Hepatocyte (in vitro differentiated cells): ENCODE data around the gene TFDP1. TPM values are rescaled to one million over a fixed set of nuclear protein-coding genes. Genes with fewer than 3 reads are reported as not detected.
A peak's percentile ranks its signal among the peaks of the same experiment; 100 is the strongest.

Experiments used
- DNase-seq: peaks from one replicate; pipeline ENCODE4 v3.0.0-alpha.2; 2016; ENCODE audit warnings: low spot score
- H2AFZ ChIP-seq: fragments of 200-600 bp; sonication (generic); 2 replicates; pipeline ENCODE4 v1.6.0; 2016; ENCODE audit warnings: antibody characterized with exemption, mild to moderate bottlenecking
- H3K27ac ChIP-seq: fragments of 200-600 bp; sonication (generic); 2 replicates; pipeline ENCODE4 v1.5.1; 2016; ENCODE audit warnings: mild to moderate bottlenecking
- H3K27me3 ChIP-seq: fragments of 200-600 bp; sonication (generic); 2 replicates; pipeline ENCODE4 v1.6.1; 2016
- H3K36me3 ChIP-seq: fragments of 200-600 bp; sonication (generic); replicated peaks from 2 replicates; pipeline ENCODE4 v1.5.1; 2016; ENCODE audit warnings: low read depth; ENCODE audit not compliant: insufficient read depth
- H3K4me1 ChIP-seq: fragments of 200-600 bp; sonication (generic); 2 replicates; pipeline ENCODE4 v1.5.1; 2016; ENCODE audit warnings: mild to moderate bottlenecking, moderate library complexity; ENCODE audit not compliant: insufficient read depth
- H3K4me2 ChIP-seq: fragments of 200-600 bp; sonication (generic); 2 replicates; pipeline ENCODE4 v1.6.0; 2016
- H3K4me3 ChIP-seq: fragments of 200-600 bp; sonication (generic); 2 replicates; pipeline ENCODE4 v1.5.1; 2016; ENCODE audit warnings: mild to moderate bottlenecking
- H3K79me2 ChIP-seq: fragments of 200-600 bp; sonication (generic); 2 replicates; pipeline ENCODE4 v1.6.0; 2017; ENCODE audit warnings: mild to moderate bottlenecking
- H3K9me2 ChIP-seq: fragments of 200-600 bp; sonication (generic); replicated peaks from 2 replicates; pipeline ENCODE4 v1.6.0; 2017; ENCODE audit warnings: mild to moderate bottlenecking; ENCODE audit not compliant: insufficient read depth
- H3K9me3 ChIP-seq: fragments of 200-600 bp; sonication (generic); 2 replicates; pipeline ENCODE4 v1.5.1; 2016; ENCODE audit warnings: low read depth, mild to moderate bottlenecking
- H4K20me1 ChIP-seq: fragments of 200-600 bp; sonication (generic); 2 replicates; pipeline ENCODE4 v1.6.0; 2016; ENCODE audit warnings: mild to moderate bottlenecking; ENCODE audit not compliant: insufficient read depth, poor library complexity, severe bottlenecking
- CTCF ChIP-seq: fragments of 200-600 bp; sonication (generic); IDR thresholded peaks from 2 replicates; pipeline ENCODE4 v1.5.1; 2016; ENCODE audit warnings: antibody characterized with exemption, mild to moderate bottlenecking; ENCODE audit not compliant: poor library complexity
- EZH2 ChIP-seq: fragments of 200-600 bp; sonication (generic); IDR thresholded peaks from 2 replicates; pipeline ENCODE4 v1.6.1; 2016; ENCODE audit warnings: antibody characterized with exemption, mild to moderate bottlenecking, borderline replicate concordance
- EZH2phosphoT487 ChIP-seq: fragments of 200-600 bp; sonication (generic); IDR thresholded peaks from one replicate; pipeline ENCODE4 v1.6.1; 2018; ENCODE audit warnings: antibody characterized with exemption, mild to moderate bottlenecking, low read depth, moderate library complexity; ENCODE audit not compliant: unreplicated experiment, severe bottlenecking
- WGBS: methylation state at CpG from one replicate; pipeline ENCODE4 v1.1.6; 2016; ENCODE audit warnings: low lambda C conversion rate; ENCODE audit errors: missing lambda C conversion rate; 5-methylcytosine and 5-hydroxymethylcytosine counted together
- polyA plus RNA-seq: library from polyadenylated mRNA; unstranded; fragments of >200 nt; fragmentation: Nextera tagmentation; extraction: Ambion mirVana; gene quantifications from 2 replicates; pipeline ENCODE4 v1.2.1, GENCODE V29; 2016
- total RNA-seq: library from RNA; depleted of rRNA; stranded (reverse); fragments of >200 nt; gene quantifications from 2 replicates; pipeline ENCODE4 v1.2.3, GENCODE V29; 2014

Gene TFDP1
- total and polyA plus RNA-seq, 2 experiments from 2014 or later: 54.0 to 62.9 TPM

DNA sequence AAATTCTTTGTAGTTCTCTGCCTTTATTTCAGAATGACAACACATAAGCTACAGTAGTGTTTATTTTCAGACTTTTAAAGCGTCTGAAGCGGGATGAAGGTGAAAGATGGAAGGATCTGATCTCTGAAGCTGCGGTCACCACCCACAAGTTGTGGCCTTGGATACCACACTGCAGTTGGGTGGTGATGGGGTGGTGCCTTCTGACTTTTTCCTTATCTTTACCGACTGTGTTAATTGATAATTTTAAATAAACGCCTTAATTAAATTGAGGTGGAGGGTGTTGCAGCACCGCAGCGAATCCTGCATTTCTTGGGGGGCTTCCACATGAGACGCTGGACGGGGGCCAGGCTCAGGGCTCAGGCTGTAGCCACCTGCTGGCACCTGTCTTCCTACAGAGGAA lies 1.3 kb downstream of the TFDP1 start:
- peaks cover 55% of the 10 kb centered on the region for H3K79me2 ChIP-seq
- peak overlapping the region; percentile 96 for H3K4me2 ChIP-seq
- H3K27me3 ChIP-seq: no peaks in the 10 kb centered on the region
- peak overlapping the region; percentile 64 for H3K4me3 ChIP-seq
- 82% methylated on average over 9 of the region's 9 CpGs for WGBS
- H3K27ac ChIP-seq: no peak overlapping the region
- no peaks in the 10 kb centered on the region for H3K9me3 ChIP-seq
- TF ChIP-seq EZH2: no peak
- no peak for TF ChIP-seq EZH2phosphoT487
- TF ChIP-seq CTCF: no peak
- DNase-seq: no peak
- H3K4me1 ChIP-seq: peaks cover 6% of the 10 kb centered on the region
- H3K9me2 ChIP-seq: no peaks in the 10 kb centered on the region
- peaks cover 14% of the 10 kb centered on the region for H4K20me1 ChIP-seq
- H3K36me3 ChIP-seq: no peaks in the 10 kb centered on the region
- peak overlapping the region; percentile 60 for H2AFZ ChIP-seq

- H3K79me2 ChIP-seq: peaks cover 64% of the 10 kb centered on the region
- H3K27me3 ChIP-seq: no peaks in the 10 kb centered on the region
- WGBS: 97% methylated on average over 23 of the region's 23 CpGs
- H3K4me2 ChIP-seq: no peak overlapping the region
- H3K9me3 ChIP-seq: no peaks in the 10 kb centered on the region
- no peak for DNase-seq
- H4K20me1 ChIP-seq: peaks cover 16% of the 10 kb centered on the region
- no peaks in the 10 kb centered on the region for H3K9me2 ChIP-seq
- H2AFZ ChIP-seq: no peak overlapping the region
- H3K4me1 ChIP-seq: peaks cover 6% of the 10 kb centered on the region
- no peak overlapping the region for H3K4me3 ChIP-seq
- TF ChIP-seq CTCF (no peak), EZH2 (no peak)
- no peak overlapping the region for H3K27ac ChIP-seq
- no peaks in the 10 kb centered on the region for H3K36me3 ChIP-seq
These were observed 2.3 kb downstream of the TFDP1 start for GRCh38 chr13:113586661-113587479.

- Histone ChIP-seq H3K27ac (no peak overlapping the region), H2AFZ (no peak overlapping the region), H3K4me3 (no peak overlapping the region), H3K27me3 (no peaks in the 10 kb centered on the region), H3K79me2 (peaks cover 79% of the 10 kb centered on the region), H3K9me3 (no peaks in the 10 kb centered on the region), H3K4me2 (no peak overlapping the region), H3K9me2 (no peaks in the 10 kb centered on the region), H4K20me1 (peaks cover 24% of the 10 kb centered on the region), H3K4me1 (peaks cover 6% of the 10 kb centered on the region), H3K36me3 (no peaks in the 10 kb centered on the region)
- DNase-seq: no peak
- WGBS: 97% methylated on average over 6 of the region's 6 CpGs
- TF ChIP-seq CTCF (no peak), EZH2phosphoT487 (no peak), EZH2 (no peak)
These were observed 4.0 kb downstream of the TFDP1 start for GRCh38 chr13:113588394-113589111.
